Measurements from ENCODE around the gene MTERF4.

MTERF4 gene

DNA sequence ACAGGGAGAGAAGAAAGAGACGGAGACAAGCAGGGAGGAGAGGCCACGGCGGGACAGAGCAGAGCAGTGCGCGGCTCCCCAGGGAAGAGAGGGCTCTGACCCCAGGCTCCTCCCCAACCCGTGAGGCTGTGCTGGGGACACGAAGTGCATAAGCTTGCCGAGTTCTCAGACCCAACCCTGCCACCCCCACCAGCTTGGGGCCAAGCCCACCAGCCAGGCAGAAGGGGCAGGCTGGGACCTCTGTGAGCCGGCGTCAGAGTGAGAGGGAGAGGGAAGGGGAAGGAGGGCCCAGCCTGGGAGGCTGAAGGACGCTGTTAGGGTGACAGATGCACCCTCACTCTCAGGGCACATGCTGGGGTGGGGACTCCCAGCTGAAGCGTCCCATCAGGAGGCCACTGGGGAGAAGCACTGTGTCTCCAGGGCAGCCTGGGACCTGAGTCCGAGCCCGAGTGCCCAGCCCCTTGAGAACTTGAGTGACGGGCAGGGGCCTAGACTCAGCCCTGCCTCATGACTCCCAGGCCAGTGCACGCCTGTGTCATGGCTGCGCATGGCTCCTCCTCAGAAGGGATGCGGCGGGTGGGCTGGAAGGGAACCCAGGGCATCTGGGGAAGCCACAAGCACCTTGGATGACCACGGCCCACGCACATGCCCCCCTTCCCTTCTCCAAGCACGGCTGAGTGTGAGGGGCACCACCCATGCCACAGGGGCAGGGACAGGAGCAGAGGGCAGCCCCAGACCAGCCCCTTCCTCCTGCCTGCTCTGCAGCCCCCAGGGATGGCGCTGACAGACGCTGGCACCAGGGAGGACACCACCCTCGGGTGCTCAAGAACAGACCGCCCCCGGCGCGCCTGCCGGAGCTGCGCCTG lies 31.0 kb downstream of the MTERF4 start:
- H3K4me2 ChIP-seq (ENCODE audit: low read depth, low read length, poor library complexity, severe bottlenecking), result no peak overlapping the region
- no peaks in the 10 kb centered on the region for H3F3A ChIP-seq (ENCODE audit: low read depth)
- no peak overlapping the region for H3K4me3 ChIP-seq (ENCODE audit: low read length, poor library complexity, severe bottlenecking)
- H3K36me3 ChIP-seq (ENCODE audit: insufficient read depth, low read length), result no peaks in the 10 kb centered on the region
- no peaks in the 10 kb centered on the region for H3K79me2 ChIP-seq (ENCODE audit: insufficient read depth, low read length)
- H3K4me1 ChIP-seq (ENCODE audit: insufficient read depth, low read length, poor library complexity, severe bottlenecking), result no peaks in the 10 kb centered on the region
- no peaks in the 10 kb centered on the region for H3K9me3 ChIP-seq (ENCODE audit: insufficient read depth, low read depth, low read length)
- no peak overlapping the region for H3K9ac ChIP-seq (ENCODE audit: low read depth, low read length, poor library complexity, severe bottlenecking)
- no peaks in the 10 kb centered on the region for H4K20me1 ChIP-seq (ENCODE audit: insufficient read depth, low read length, poor library complexity, severe bottlenecking)
- no peak for TF ChIP-seq EZH2phosphoT487 (IDR thresholded peaks at IDR 0.05; ENCODE audit: borderline replicate concordance)
- TF ChIP-seq, protein P1, sequence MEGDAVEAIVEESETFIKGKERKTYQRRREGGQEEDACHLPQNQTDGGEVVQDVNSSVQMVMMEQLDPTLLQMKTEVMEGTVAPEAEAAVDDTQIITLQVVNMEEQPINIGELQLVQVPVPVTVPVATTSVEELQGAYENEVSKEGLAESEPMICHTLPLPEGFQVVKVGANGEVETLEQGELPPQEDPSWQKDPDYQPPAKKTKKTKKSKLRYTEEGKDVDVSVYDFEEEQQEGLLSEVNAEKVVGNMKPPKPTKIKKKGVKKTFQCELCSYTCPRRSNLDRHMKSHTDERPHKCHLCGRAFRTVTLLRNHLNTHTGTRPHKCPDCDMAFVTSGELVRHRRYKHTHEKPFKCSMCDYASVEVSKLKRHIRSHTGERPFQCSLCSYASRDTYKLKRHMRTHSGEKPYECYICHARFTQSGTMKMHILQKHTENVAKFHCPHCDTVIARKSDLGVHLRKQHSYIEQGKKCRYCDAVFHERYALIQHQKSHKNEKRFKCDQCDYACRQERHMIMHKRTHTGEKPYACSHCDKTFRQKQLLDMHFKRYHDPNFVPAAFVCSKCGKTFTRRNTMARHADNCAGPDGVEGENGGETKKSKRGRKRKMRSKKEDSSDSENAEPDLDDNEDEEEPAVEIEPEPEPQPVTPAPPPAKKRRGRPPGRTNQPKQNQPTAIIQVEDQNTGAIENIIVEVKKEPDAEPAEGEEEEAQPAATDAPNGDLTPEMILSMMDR (conservative IDR thresholded peaks at IDR 0.05; ENCODE audit: low read length), result no peak
- no peaks in the 10 kb centered on the region for H3K27me3 ChIP-seq (ENCODE audit: insufficient read depth, low read length, poor library complexity, severe bottlenecking)
- H3K9me2 ChIP-seq (replicated peaks; ENCODE audit: low read depth, low read length), result no peaks in the 10 kb centered on the region
- H2AFZ ChIP-seq (ENCODE audit: low read length), result no peak overlapping the region

- Histone ChIP-seq H3K4me1 (ENCODE audit: insufficient read depth, low read length, poor library complexity, severe bottlenecking) (no peaks in the 10 kb centered on the region), H3K4me3 (ENCODE audit: low read length, poor library complexity, severe bottlenecking) (no peak overlapping the region), H3K4me2 (ENCODE audit: low read depth, low read length, poor library complexity, severe bottlenecking) (no peak overlapping the region), H2AFZ (ENCODE audit: low read length) (no peak overlapping the region), H3K9me2 (replicated peaks; ENCODE audit: low read depth, low read length) (no peaks in the 10 kb centered on the region), H3K9me3 (ENCODE audit: insufficient read depth, low read depth, low read length) (no peaks in the 10 kb centered on the region), H3K36me3 (ENCODE audit: insufficient read depth, low read length) (no peaks in the 10 kb centered on the region), H3K79me2 (ENCODE audit: insufficient read depth, low read length) (no peaks in the 10 kb centered on the region), H3F3A (ENCODE audit: low read depth) (no peaks in the 10 kb centered on the region), H3K27me3 (ENCODE audit: insufficient read depth, low read length, poor library complexity, severe bottlenecking) (no peaks in the 10 kb centered on the region), H4K20me1 (ENCODE audit: insufficient read depth, low read length, poor library complexity, severe bottlenecking) (no peaks in the 10 kb centered on the region), H3K9ac (ENCODE audit: low read depth, low read length, poor library complexity, severe bottlenecking) (no peak overlapping the region)
- no peak for TF ChIP-seq EZH2phosphoT487 (IDR thresholded peaks at IDR 0.05; ENCODE audit: borderline replicate concordance)
- TF ChIP-seq, protein P1 (conservative IDR thresholded peaks at IDR 0.05; ENCODE audit: low read length), result no peak
Observed at GRCh38 chr2:241070361-241070760, 31.7 kb downstream of the MTERF4 start.

DNA sequence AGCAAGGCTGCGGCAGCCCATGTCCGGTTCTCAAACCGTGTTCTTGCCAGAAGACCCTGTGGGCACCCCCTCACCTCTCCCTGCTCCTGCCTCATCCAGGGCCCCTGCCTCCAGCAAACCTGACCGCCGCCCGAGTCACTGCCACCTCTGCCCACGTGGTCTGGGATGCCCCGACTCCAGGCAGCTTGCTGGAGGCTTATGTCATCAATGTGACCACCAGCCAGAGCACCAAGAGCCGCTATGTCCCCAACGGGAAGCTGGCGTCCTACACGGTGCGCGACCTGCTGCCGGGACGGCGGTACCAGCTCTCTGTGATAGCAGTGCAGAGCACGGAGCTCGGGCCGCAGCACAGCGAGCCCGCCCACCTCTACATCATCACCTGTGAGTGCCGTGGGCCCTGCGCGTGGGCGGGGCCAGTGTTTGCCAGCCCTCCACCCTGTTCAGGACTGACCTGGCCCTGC lies 32.2 kb downstream of the MTERF4 start:
- no peaks in the 10 kb centered on the region for H3K9me2 ChIP-seq (replicated peaks; ENCODE audit: low read depth, low read length)
- H3K27me3 ChIP-seq (ENCODE audit: insufficient read depth, low read length, poor library complexity, severe bottlenecking), result no peaks in the 10 kb centered on the region
- no peaks in the 10 kb centered on the region for H3K4me1 ChIP-seq (ENCODE audit: insufficient read depth, low read length, poor library complexity, severe bottlenecking)
- H3K9me3 ChIP-seq (ENCODE audit: insufficient read depth, low read depth, low read length), result no peaks in the 10 kb centered on the region
- TF ChIP-seq EZH2phosphoT487 (IDR thresholded peaks at IDR 0.05; ENCODE audit: borderline replicate concordance), result no peak
- TF ChIP-seq, protein P1 (conservative IDR thresholded peaks at IDR 0.05; ENCODE audit: low read length), result no peak
- H3K9ac ChIP-seq (ENCODE audit: low read depth, low read length, poor library complexity, severe bottlenecking), result no peak overlapping the region
- H4K20me1 ChIP-seq (ENCODE audit: insufficient read depth, low read length, poor library complexity, severe bottlenecking), result no peaks in the 10 kb centered on the region
- H2AFZ ChIP-seq (ENCODE audit: low read length), result no peak overlapping the region
- no peak overlapping the region for H3K4me3 ChIP-seq (ENCODE audit: low read length, poor library complexity, severe bottlenecking)
- no peaks in the 10 kb centered on the region for H3K36me3 ChIP-seq (ENCODE audit: insufficient read depth, low read length)
- H3K79me2 ChIP-seq (ENCODE audit: insufficient read depth, low read length), result no peaks in the 10 kb centered on the region
- H3F3A ChIP-seq (ENCODE audit: low read depth), result no peaks in the 10 kb centered on the region
- no peak overlapping the region for H3K4me2 ChIP-seq (ENCODE audit: low read depth, low read length, poor library complexity, severe bottlenecking)
